Measurements from ENCODE around the gene TTC39A.

Gene TTC39A

DNA sequence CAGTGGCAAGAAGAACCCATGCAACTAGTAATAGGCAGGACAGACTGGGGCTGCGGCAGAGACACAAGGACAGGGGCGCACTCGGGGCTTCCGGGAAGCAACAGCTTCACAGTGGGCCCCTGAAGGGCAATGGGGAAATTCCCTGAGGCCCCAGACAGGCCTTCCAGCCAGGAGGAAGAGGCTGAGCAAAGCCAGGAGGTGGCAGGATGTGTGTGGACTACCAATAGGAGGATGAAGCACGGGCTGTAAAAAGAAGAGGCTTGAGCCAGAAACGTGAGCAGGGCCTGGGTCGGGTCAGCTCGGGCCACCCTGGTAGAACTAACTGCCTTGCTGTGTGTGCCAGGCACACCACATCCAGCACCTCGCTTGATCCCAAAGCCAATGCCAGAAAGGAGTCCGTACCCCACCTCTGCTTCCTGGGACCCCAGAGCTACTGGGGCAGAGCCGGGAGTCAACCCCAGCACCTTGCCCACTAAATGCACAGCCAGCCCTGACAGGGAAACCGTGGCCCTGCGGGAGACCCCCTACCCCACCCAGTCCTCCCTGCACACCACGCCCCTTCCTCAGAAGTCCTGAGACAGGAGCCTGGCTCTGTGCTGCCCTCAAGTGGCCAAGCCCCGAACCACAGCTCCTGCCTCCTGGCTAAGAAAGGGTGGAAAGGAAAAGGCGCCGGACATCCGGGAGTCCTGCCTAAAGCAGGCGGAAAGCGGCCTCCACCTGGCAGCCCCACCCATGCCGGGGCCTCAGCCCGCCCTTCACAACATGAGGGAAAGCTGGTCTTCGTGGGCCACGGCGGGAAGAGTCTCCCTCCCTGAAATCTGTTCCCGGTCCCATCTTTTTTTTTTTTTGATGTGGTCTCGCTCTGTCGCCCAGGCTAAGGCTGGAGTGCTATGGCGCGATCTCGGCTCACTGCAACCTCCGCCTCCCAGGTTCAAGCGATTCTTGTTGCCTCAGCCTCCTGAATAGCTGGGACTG is 33.7 kb downstream of the TTC39A start:
- peak; percentile 80 to 89 for DNase-seq

DNA sequence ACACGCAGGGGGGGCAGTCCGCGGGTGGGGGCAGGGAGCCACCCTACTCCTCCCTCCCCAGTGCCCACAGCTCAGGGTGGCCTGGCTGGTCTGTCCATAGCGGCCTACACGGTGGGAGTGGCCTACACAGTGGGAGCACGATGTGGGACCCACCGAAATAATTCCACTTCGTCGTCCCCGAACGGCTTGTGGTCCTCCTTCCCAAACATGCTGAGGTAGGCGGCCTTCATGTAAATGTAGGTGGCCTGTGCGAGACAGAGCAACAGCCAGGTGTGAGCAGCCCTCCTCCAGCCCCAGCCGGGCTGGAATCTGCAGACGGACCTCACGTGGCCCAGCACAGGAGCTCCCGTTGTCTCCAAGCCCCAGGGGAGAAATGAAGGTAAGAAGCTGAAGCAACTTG is 34.4 kb downstream of the TTC39A start:
- no peak for DNase-seq

DNA sequence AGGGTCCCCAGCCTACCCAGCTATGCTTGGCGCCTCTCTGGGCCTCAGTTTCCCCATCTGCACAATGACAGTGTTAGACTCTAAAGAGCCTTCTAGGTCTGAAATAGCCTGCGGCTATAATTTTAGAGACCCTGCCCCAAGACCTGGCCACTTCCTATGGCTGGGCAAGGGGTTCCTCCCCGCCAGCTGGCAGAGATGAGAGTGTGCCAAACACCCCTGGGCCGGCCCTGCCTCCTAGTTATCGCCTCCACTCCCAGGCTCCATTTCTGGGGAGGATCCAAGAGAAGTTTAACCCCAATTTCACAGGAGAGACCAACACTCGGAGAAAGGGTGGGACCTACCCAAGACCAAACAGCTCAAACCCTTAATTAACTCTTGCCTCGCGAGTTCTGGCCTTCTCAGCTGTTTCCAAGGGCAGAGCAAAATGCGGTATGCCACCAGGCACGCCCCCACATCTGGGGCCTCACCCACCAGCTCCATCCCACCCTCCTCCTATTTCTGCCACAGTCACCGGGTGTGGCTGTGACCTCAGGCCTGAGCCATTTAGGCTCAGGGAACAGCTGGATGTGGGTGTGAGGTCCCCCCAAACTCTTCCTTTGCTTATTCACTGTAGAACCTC is 35.7 kb downstream of the TTC39A start:
- DNase-seq = no peak

DNA sequence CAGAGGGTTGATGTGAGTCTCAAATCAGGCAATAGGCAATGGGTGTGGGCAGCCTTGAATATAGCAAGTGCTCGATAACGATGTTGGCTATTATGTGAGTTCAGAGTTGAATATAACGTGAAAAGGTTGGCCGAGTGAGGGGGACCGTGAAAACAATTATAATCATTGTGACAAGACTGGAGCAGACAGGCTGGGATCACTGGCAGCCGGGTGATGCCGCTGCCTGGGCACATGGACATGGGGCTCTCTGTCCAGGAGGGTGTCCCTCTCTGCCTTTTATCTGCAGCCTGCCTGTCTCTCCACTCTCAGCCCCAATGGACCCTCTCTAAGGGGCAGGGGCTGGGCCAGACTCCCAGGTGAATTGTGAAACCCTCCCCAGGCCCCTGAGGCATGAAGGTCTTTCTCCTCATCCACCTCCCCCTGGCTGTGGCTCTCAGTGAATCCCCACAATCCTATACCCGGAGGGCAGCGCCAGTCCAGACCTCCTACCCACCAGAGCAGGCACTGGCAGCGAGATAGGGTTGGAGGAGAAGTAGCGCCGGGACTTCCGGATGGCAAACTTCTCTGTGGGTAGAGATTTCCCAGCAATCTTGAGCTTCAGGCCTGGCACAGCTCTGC is 36.4 kb downstream of the TTC39A start:
- no peak for DNase-seq

DNA sequence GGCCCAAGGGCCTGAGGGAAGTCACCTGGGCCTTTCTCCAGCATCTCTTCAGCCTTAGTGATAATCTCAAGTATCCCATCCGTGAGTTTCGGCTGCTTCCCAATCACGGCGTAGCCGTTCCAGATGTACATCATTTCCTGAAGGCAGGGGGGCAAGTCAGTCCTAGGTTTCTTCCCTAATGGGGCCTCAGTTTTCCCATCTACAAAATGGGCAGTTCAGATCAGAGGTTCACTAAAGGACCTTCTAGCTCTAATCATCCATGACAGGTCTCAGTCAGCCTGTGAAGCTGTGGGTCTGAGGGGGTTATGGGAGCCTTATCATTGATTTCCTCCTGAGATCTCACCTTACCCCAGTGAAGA is 39.9 kb downstream of the TTC39A start:
- no peak for DNase-seq

DNA sequence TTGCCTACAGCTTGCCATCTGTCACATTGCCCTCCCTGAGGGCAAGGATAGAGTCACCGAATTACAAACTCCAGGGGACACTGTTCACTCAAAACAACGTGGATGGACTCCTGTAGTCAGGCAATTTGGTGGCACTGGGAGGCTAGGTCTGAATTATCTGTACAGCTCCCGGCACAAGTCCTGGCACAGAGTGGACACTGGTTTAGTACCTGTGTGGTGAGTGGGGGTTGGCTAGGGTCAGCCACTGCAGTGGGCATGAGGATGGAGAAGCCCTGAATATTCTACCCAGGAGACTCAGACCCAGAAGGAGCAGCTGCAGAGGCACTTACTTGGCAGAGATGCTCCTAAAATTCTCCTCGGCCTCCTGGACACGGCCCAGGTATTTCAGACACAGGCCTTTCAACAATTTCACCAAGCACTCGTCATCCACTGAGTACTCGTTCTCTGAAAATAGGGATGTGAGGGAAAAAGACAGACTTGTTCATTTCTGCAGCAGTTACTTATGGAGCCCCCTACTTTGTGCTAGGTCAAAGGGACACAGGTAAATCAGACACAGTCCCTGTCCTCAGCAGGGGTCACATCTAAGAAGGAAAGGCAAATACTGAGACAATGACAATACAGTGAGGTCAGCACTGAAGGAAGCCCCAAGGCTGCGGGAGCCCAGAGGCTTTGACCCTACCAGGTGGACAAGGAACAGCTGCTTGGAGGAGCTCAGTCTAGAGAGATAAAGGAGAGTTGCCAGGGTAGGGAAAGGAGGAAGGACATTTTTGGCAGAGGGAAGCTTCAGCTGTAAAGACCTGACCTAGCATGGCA is 40.5 kb downstream of the TTC39A start:
- DNase-seq = no peak

DNA sequence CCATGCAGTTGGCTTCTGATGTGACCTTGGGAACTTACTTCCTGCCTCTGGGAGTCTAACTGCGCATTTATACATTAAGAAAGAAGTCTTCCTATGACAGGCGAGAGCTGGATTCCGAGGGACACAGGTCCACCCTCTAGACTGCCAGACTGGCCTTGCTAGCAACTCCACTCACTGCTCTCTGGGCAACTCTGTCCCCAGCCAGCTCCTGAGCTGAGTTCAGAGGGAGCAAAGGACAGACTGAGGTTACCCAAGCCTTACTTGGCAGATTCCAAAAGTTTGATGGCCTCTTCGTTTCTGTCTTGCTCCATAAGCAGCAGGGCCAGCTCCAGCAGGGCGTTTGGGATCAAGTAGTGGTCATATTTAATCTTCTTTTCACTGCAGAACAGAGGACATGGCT is 41.8 kb downstream of the TTC39A start:
- no peak for DNase-seq

DNA sequence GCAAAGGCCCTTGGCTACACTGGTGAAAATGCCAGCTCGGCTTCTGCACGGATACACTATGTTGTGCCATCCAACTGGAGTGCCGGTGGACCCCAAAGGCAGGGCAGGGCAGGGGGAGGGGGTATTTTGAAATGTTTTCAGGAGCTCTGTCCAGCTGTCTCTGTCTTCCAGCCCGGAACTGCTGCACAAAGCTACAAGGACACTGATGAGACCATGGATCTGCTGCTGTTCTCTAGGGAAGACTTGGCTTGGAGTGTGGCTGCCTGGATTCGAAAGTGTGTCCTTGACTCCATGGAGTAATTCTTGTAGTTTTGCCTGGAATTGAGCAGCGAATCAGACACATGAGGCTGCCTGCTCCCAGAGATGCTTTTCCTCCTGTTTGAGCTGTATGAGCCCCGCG is 42.4 kb downstream of the TTC39A start:
- DNase-seq = no peak

DNA sequence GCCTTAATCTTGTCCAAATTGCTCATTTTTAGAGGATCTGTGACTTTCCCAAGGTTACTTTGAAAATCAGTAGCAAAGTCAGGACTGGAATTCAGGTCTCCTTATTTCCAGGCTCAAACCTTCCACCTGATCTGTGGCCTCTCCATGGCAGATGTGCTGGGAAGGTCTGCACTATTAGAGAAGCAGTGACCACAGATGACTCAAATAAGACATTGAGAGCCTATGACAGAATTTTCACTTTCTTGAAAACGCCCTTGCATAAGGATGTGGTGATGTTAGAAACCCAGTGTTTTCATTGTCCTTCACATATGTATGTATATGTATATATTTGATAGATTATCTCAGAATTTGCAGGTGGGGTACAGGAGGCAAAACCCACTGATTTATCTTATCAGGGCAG is 45.3 kb downstream of the TTC39A start:
- no peak for DNase-seq

DNA sequence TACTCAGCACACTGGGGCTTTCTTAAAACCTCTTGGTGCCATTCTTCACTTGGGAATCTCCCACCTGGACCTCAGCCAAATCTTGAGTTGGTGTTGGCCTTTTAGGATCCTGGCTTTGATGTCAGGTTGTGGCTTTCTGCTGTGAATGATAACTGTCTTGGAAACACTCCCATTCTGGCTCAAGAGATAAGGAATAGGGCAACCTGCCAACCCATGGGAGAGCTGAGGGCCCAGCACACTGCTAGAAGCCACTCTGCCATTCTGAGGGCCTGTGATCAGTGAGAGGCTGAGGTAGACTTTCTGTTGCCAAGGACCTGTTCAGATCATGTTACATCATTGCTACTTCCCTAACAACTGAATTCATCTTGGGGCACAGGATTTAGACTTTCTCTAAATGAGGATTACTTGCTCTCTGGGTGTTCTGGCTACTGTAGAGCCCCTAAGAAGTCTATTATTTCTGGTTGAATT is 45.8 kb downstream of the TTC39A start:
- DNase-seq = no peak

DNA sequence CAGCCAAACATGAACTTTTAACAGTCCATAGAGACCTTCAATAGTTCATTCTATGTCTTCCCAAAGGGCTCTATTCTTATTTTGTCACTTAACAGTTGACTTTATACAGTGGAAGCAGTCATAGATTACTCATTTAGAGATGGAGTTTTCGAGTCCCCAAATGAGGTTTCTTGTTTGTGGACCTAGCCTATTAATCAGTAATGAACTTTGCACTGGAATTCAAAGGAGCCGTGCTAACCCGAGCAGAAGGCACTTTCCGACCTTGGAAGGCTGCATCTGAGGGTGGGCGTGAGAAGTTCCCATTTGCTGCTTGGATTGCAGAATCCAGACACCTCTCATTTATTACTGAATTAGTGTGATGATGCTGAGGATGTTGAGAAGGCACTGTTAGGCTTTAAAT is 46.4 kb downstream of the TTC39A start:
- DNase-seq = no peak

DNA sequence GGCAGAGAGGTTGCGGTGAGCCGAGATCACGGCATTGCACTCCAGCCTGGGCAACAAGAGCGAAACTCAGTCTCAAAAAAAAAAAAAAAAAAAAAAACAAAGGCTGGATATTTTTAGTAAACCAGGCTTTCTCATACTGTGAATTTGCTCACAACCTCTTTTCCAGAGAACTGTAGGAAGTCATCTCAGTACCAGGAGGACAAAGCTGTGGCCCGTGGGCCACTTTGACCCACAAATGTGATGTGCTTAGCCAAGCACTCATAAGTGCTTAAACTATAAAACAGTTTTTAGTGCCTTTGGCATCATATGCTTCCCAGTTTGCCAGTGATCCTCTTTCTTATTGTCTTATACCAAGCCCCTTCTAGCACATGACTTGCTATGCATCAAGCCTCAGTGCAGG is 47.8 kb downstream of the TTC39A start:
- no peak for DNase-seq

DNA sequence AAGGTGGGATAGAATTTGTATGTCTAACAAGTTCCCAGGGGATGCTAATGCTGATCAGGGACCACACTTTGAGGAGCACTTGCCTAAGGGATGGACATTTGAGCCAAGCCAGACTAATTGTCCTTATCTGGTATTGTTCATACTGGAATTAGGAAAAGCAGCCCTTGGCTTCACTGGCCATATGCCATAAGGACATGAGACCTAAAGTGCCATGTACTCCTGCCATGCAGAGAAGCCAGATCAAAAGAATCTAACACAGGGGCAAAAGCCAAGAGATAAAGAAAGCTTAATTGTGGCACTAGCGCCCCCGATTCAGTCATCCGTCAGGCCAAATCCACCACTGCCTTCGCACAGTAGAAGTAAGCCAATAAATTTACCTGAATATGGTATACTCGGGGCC is 48.6 kb downstream of the TTC39A start:
- DNase-seq = no peak

DNA sequence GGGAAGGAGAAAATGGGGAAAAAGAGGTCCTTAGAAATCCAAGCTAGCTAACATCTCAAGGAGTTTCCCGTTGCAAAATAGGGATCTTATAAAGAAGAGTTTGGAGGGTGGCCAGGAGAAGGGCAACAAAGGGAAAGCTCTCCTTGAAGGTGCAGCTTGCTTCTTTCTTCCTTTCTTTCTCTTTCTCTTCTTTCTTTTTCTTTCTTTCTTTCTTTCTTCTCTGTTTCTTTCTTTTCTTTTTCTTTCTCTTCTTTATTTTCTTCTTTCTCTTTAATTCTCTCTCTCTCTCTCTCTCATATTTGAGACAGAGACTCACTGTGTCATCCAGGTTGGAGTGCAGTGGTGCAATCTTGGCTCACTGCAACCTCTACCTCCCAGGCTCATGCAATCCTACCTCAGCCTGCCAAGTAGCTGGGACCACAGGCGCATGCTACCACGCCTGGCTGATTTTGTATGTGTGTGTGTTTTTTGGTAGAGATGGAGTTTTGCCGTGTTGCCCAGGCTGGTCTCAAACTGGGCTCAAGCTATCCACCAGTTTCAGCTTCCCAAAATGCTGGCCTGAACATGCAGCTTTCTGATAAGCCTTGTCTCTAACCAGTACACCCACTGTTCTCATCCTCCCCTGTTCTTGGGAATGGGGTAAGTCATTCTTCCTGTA is 49.9 kb downstream of the TTC39A start:
- DNase-seq = no peak

DNA sequence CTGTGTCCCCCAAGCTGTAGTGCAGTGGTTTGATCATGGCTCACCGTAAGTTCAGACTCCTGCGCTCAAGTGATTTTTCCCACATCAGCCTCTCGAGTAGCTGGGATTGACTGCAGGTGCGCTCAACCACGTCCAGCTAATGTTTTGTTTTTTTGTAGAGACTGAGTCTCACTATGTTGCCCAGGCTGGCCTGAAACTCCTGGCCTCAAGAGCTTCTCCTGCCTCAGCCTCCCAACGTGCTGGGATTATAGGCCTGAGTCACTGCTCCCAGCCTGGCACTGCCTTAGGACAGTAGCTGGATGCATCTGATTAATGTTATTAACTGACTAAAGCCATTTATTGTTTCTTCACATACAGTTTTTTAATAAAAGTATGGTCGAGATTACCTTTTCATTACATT is 54.1 kb downstream of the TTC39A start:
- DNase-seq = no peak

DNA sequence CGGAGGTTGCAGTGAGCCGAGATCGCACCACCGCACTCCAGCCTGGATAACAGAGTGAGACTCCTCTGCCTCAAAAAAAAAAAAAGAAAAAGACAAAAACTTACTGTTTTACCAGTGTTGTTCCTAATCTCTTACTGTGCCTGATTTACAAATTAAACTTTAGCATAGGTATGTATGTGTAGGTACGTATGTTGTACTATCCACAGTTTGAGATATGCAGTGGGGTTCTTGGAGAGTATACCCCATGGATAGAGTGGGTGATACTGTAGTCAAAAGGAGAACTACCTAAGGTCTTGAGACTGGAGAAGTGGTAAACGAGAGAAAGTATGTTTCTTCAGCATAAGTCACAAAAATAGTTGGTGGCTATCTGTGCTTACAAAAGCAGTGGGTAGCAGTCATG is 55.7 kb downstream of the TTC39A start:
- DNase-seq = no peak

DNA sequence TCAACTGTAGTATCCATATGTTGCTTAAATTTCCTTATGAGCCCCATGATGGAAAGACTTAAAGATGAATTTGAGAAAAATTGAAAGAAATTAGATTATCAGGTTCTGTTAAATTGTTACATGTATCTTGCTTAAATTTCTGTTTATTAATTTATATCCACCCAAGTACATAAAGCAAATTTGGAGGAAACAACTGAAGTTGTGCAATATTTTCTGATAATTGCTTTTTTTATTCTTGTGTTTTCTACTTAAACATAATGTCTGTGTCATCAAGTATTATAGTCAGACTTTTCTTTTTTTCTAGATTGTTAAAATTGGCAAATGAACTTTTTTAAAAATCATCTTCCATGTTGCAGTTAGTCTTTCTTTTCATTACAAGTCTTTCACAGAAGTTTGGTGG is 57.4 kb downstream of the TTC39A start:
- DNase-seq = no peak

DNA sequence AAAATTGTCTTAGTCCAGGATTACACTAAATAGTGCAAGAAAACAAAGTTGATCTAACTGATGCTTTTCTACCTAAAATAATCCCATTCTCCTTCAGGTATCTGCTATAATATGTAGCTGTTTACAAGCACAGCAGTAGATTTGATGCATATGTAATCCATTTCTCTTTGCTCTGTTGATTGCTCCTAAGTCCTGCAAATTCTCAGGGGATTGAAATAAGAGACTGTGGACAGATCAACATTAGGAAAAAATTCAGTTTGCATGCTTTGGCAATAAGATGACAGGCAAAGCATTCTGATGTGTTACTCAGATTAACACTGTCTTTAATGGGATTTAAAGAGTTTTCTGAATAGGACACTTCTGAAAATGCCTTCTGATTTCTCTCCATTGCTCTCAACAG is 59.6 kb downstream of the TTC39A start:
- DNase-seq = no peak

DNA sequence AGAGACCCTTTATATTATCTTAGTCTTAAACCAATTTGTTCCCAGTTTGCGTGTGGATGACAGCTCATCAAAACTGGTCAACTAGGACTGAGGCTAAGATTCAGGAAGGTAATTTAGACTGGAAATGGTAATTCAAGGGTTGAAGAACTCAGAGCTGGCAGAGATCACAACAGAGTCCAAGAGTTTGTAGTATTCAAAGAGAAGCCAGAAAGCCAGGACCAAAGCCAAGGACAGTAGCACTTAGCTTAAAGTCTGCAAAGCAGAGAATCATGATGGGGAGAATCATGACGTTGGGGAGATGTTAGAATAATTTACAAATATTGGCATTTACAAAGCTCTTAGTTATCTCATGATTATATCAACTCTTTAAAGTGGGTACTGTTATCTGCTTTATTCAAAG is 61.7 kb downstream of the TTC39A start:
- DNase-seq = no peak

DNA sequence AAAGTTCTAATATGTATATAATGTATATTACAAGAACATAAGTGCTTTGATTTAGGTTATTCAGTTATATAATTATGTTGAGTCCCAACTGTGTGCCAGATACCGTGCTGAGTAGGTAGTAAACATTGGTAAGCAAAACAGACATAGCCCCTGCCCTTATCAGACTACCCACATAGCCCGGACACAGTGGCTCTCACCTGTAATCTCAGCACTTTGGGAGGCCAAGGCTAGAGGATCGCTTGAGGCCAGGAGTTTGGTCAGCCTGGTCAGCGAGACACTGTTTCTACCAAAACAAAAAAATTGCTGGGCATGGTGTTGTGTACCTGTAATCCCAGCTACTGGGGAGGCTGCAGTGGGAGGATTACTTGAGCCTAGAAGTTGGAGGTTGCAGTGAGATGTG is 63.6 kb downstream of the TTC39A start:
- no peak for DNase-seq

DNA sequence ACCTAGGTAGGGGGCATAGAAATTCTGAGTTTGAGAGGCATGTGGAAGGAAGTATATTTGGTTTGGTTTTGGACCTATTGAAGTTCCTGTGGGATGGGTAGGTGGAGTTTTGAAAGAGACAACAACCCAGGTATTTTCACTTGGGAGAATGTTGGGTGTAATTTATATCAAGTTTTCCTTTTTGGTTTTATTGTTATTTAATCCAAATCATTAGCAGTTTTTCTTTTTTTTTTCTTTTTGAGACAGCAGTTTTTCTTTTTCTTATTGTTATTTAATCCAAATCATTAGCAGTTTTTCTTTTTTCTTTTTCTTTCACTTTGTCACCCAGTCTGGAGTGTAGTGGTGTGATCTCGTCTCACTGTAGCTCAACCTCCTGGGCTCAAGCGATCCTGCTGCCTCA is 64.2 kb downstream of the TTC39A start:
- DNase-seq = no peak

DNA sequence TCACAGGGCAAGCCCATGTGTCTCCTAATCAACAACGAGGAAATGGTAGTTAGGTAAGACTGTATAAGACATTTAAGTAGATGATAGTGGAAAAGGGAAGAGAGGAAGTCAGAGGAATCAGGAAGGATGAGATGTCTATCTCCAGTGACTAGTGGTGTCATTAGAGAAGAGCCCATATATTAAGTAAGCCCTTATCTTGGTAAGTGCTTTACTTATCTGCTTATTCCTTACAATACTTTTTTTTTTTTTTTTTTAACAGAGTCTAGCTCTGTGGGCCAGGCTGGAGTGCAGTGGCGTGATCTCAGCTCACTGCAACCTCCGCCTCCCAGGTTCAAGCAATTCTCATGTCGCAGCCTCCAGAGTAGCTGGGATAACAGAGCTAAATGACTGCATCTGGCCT is 64.7 kb downstream of the TTC39A start:
- no peak for DNase-seq

DNA sequence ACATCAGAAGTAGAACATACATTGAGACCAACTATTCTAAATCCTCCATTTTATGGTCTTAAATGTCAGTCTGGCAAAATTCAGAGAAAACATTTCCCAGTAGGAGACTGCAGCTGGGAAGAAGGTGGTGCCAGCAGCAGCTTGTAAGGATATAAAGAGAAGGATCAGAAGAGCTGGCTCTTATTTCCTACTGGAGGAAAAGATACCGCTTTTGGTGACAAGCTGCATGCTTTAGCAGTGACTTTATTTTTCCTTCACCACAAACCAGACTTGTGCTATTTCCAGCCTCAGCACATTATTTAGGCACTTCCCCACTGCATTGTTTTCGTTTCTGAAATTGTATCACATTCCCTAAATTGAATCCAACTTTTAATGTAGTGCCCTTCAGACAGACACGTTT is 65.9 kb downstream of the TTC39A start:
- no peak for DNase-seq

Measured in stimulated activated CD4-positive, alpha-beta T cell treated with anti-CD3 and anti-CD28 coated beads, Interleukin-2, amount 100 ng/mL, for 24 hours (primary cell).